Heart right ventricle (tissue), 16 donors: ENCODE results near the gene MAPKAP1. TPM values are rescaled to one million over a fixed set of nuclear protein-coding genes. Genes with fewer than 3 reads are reported as not detected.
A peak's percentile ranks its signal among the peaks of the same experiment; 100 is the strongest.

Experiments used
- ATAC-seq, 8 donors: fragments of 200-7000 bp; cut with Tn5 transposase; one replicate each; pipeline ENCODE4 v1.9.1; 2020; ENCODE audit warnings: mild to moderate bottlenecking in 8 of 8, moderate library complexity in 8 of 8, moderate number of reproducible peaks in 1 of 8
- DNase-seq, 2 donors: peaks; one replicate each; pipeline ENCODE4 v3.0.0-alpha.2; 2020
- H3K27ac ChIP-seq, 10 donors: fragments of 200-600 bp; sonication (generic) in 2 of 10; one replicate each; pipeline versions ENCODE4 v1.5.0 to v1.8.0; 2020 to 2022; ENCODE audit warnings: mild to moderate bottlenecking in 3 of 10
- H3K27me3 ChIP-seq, 7 donors: fragments of 200-600 bp; one replicate each; pipeline ENCODE4 v1.8.0; 2021 to 2022; ENCODE audit warnings: mild to moderate bottlenecking in 2 of 7
- H3K36me3 ChIP-seq, 9 donors: fragments of 200-600 bp; sonication (generic) in 1 of 9; one replicate each; pipeline versions ENCODE4 v1.5.0 to v1.8.0; 2020 to 2022; ENCODE audit warnings: mild to moderate bottlenecking in 2 of 9
- H3K4me1 ChIP-seq, 9 donors: fragments of 200-600 bp; sonication (generic) in 1 of 9; one replicate each; pipeline versions ENCODE4 v1.5.0 to v1.8.0; 2020 to 2022; ENCODE audit warnings: mild to moderate bottlenecking in 4 of 9
- H3K4me3 ChIP-seq, 10 donors: fragments of 200-600 bp; sonication (generic) in 2 of 10; one replicate each; pipeline versions ENCODE4 v1.5.0 to v1.8.0; 2020 to 2022; ENCODE audit warnings: mild to moderate bottlenecking in 7 of 10, moderate library complexity in 2 of 10
- H3K9me3 ChIP-seq, 11 donors: fragments of 200-600 bp in 10 of 11; sonication (generic) in 2 of 11; one replicate each; pipeline versions ENCODE4 v1.5.0 to v1.8.0; 2013 to 2022; ENCODE audit warnings: mild to moderate bottlenecking in 2 of 11, control low read depth in 1 of 11, moderate library complexity in 1 of 11
- WGBS, 2 donors: extraction: QIAGEN DNeasy Blood & Tissue Kit; methylation state at CpG; one replicate each; pipeline ENCODE4 v1.1.7; 2013; ENCODE audit warnings: inconsistent platforms in 1 of 2; 5-methylcytosine and 5-hydroxymethylcytosine counted together
- intact Hi-C, 10 donors: fragments of 100-400 bp; cut with DNase I; formaldehyde crosslinking; loops; one replicate each; pipeline versions ENCODE4 v1.11.1 to v1.14.2; 2022
- polyA plus RNA-seq, 2 donors: library from polyadenylated mRNA; stranded (reverse); fragments of 200-250 nt; gene quantifications; one replicate each; pipeline ENCODE4 v1.2.3, GENCODE V29; 2013
- total RNA-seq, 10 donors: library from RNA; stranded (reverse); fragmentation: NEBNext Ultra II Directional in 3 of 10; extraction: Animal tissue kit (Norgen Biotek cat#: 25700) in 3 of 10; gene quantifications; one replicate each; pipeline versions ENCODE4 v1.2.1 to v1.2.4, GENCODE V29; 2021 to 2023
- TF ChIP-seq, protein P1 (sequence below), 9 donors: fragments of 200-600 bp; sonication (generic) in 2 of 9; IDR thresholded peaks; one replicate each; pipeline versions ENCODE4 v1.5.0 to v1.8.0; 2021 to 2022; ENCODE audit warnings: antibody characterized with exemption in 9 of 9, mild to moderate bottlenecking in 5 of 9, moderate library complexity in 1 of 9
- donor health status: Arrhythmogenic right ventricular cardiomyopathy.
- donor health status: ischemic (EF 13 %, LVEDD 7.1; RV severe dilation, severe dysfunction).
- donor health status: healthy with polysubstance abuse.
- donor health status: DM: no; HTN: yes; CAD: no.
- donor health status: DM: no; HTN: no; CAD: no.
- donor health status: ischemic (EF 25% LVEDD 6.9; RV normal size, moderate dysfunction).
- donor health status: ischemic (EF 25% LVEDD 5.7; RV mildly dilated, moderate dysfunction).
- donor health status: healthy.
- donor health status: DM: yes; HTN: yes; CAD: no.
- donor health status: Ischemic cardiomyopathy.
- donor health status: ischemic (EF 35%, LVEDD 5.7; RV mildly dilated, moderate dysfunction).
- donor health status: nonischemic (EF 11% LVEDD 7.7; RV severe dilation, severe dysfunction).
- donor health status: DM: yes; HTN: yes; CAD: no.
- donor health status: PGD.
- donor health status: ischemic (EF 29% LVEDD 5.4; RV normal size, mild dysfunction).
- donor health status: nonischemic (EF 23%, LVEDD 6.1; RV moderate dilation, normal function).

The MAPKAP1 gene
- total and polyA plus RNA-seq, 12 donors = 102 to 143 (median 116) TPM

DNA sequence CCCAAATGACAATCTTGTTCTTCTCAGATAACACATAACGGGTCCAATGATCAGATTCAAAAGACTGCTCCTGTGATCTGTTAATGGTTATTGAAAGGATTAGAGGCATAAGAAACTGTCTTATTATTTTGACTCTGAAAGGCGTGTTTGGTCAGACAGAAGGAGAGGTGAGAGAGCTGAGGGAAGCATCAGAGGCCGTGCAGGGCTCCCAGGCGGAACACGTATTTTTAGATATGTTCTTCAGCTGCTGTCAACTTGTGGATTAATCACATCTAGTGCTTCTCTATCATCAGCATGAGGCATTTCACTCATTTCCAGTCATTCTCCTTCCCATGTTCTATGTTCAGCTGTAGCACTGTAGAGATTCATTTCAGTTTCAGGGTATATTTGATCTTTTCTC, 199.8 kb downstream of the MAPKAP1 start:
- Histone ChIP-seq H3K9me3 (no peaks in the 10 kb centered on the region), H3K36me3 (peaks cover 0 to 10% (median 3%) of the 10 kb centered on the region in 9 donors), H3K27me3 (no peaks in the 10 kb centered on the region), H3K27ac (peak overlapping the region in 9 of 10 donors; percentile 16 to 73 (median 57)), H3K4me1 (peaks cover 0 to 53% (median 21%) of the 10 kb centered on the region in 9 donors), H3K4me3 (no peak overlapping the region)
- no peak for DNase-seq
- TF ChIP-seq, protein P1, sequence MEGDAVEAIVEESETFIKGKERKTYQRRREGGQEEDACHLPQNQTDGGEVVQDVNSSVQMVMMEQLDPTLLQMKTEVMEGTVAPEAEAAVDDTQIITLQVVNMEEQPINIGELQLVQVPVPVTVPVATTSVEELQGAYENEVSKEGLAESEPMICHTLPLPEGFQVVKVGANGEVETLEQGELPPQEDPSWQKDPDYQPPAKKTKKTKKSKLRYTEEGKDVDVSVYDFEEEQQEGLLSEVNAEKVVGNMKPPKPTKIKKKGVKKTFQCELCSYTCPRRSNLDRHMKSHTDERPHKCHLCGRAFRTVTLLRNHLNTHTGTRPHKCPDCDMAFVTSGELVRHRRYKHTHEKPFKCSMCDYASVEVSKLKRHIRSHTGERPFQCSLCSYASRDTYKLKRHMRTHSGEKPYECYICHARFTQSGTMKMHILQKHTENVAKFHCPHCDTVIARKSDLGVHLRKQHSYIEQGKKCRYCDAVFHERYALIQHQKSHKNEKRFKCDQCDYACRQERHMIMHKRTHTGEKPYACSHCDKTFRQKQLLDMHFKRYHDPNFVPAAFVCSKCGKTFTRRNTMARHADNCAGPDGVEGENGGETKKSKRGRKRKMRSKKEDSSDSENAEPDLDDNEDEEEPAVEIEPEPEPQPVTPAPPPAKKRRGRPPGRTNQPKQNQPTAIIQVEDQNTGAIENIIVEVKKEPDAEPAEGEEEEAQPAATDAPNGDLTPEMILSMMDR (IDR thresholded peaks at IDR 0.05) = no peak
- intact Hi-C loops = loop anchor here in 1 of 10 donors (5.0 kb wide), 1 partner anchor 35 kb away; no protein-coding TSS in a partner anchor
- ATAC-seq = peak in 6 of 8 donors; percentile 50 to 84 (median 70)
- 65 to 68% methylated on average over 5 of the region's 5 CpGs for WGBS, 2 donors

DNA sequence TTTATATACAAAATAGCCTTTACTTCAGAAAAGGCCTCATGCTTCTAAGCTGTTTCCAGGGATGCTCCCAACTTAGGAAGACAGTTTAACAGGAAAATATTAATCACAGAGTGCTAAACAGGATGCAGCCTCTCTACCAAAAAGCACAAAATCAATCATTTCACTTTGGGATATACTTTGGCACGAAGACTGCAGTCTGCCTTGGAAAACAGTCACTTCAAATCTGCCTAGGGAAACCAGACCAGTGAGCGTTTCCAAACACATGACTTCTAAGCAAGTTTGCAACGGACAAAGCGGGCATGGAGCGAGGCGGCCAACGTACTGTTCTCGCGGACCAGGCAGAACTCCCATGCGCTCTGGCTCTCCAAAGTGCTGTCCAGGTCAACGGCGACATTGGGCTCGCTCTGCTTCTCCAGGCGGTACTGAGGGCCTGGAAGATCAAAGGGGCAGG, 201.0 kb downstream of the MAPKAP1 start:
- H3K36me3 ChIP-seq = peaks cover 0 to 18% (median 4%) of the 10 kb centered on the region in 9 donors
- H3K4me3 ChIP-seq = no peak overlapping the region
- no peaks in the 10 kb centered on the region for H3K27me3 ChIP-seq
- H3K27ac ChIP-seq = peak overlapping the region in 6 of 10 donors; percentile 27 to 73 (median 56)
- ATAC-seq = peak in 4 of 8 donors; percentile 25 to 74 (median 36)
- peaks cover 0 to 11% (median 0%) of the 10 kb centered on the region in 11 donors for H3K9me3 ChIP-seq
- TF ChIP-seq, protein P1 (IDR thresholded peaks at IDR 0.05) = no peak
- intact Hi-C loops = loop anchor here in 1 of 10 donors (5.0 kb wide), 1 partner anchor 34 kb away; no protein-coding TSS in a partner anchor
- peak in 1 of 2 donors; percentile 24 for DNase-seq
- WGBS, 2 donors = 70 to 74% methylated on average over 14 of the region's 14 CpGs
- H3K4me1 ChIP-seq = peaks cover 0 to 40% (median 12%) of the 10 kb centered on the region in 9 donors

DNA sequence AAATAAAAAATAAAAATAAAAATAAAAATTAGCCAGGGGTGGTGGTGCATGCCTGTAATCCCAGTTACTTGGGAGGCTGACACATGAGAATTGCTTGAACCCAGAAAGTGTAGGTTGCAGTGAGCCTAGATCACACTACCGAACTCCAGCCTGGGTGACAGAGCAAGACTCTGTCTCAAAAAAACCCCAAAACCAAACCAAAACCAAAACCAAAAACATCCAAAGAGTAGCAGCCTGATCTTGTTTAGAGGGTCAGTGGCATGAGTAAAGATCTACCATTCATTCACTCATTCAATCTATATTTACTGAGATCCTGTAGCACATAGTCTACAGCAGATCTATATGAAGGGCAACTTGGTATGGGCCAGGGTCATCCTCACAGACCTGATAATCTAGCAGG, 202.4 kb downstream of the MAPKAP1 start:
- ATAC-seq = no peak
- peaks cover 0 to 29% (median 8%) of the 10 kb centered on the region in 9 donors for H3K4me1 ChIP-seq
- H3K36me3 ChIP-seq = peaks cover 0 to 18% (median 5%) of the 10 kb centered on the region in 9 donors
- H3K9me3 ChIP-seq = peaks cover 0 to 11% (median 0%) of the 10 kb centered on the region in 11 donors
- DNase-seq = no peak
- no peaks in the 10 kb centered on the region for H3K27me3 ChIP-seq
- no peak overlapping the region for H3K27ac ChIP-seq
- H3K4me3 ChIP-seq = no peak overlapping the region
- intact Hi-C loops = loop anchor here in 1 of 10 donors (5.0 kb wide), 1 partner anchor 32 kb away; no protein-coding TSS in a partner anchor
- TF ChIP-seq, protein P1 (IDR thresholded peaks at IDR 0.05) = no peak
- 96 to 100% methylated on average over 1 of the region's 1 CpG for WGBS, 2 donors

DNA sequence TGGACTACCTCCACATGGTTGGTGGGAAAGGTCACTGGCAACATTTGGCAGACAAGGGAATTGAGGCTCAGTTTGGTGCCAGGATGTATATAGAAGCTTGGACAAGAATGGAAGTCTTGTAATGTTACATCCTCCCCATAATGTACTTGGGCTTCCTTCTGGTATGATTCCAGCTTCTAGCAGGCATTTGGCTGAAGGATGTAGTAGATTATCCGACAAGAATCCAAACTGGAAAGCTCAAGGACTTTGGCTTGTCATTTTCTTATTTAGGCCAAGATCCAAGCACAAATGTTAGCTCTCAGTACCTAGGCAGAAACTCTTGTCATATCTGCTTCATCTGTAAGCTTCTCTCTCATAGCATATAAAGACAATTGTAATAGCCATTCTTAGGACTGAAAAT, 209.1 kb downstream of the MAPKAP1 start:
- Histone ChIP-seq H3K36me3 (peaks cover 0 to 13% (median 0%) of the 10 kb centered on the region in 9 donors), H3K27ac (no peak overlapping the region), H3K27me3 (no peaks in the 10 kb centered on the region), H3K4me3 (no peak overlapping the region), H3K9me3 (peaks cover 0 to 11% (median 0%) of the 10 kb centered on the region in 11 donors), H3K4me1 (peaks cover 0 to 8% (median 0%) of the 10 kb centered on the region in 9 donors)
- DNase-seq = no peak
- intact Hi-C loops = loop anchor here in 1 of 10 donors (10.0 kb wide), 1 partner anchor 63 kb away; no protein-coding TSS in a partner anchor
- TF ChIP-seq, protein P1 (IDR thresholded peaks at IDR 0.05) = no peak
- 36 to 47% methylated on average over 1 of the region's 1 CpG for WGBS, 2 donors
- no peak for ATAC-seq
